ENCODE results near the gene ALPG. TPM values are rescaled to one million over a fixed set of nuclear protein-coding genes. Genes with fewer than 3 reads are reported as not detected.
"Not testable (repeated sequence)": the region's sequence is repeated elsewhere in the genome, so short reads cannot be mapped to it uniquely, and the experiment has no call there.

The ALPG gene
- total RNA-seq, 3 donors from 2014 or later (not counting 1 experiment from before 2014, with no cell fraction given), result not detected

- Mint-ChIP-seq H3K27me3 (ENCODE audit: low read depth in 2 of 2) (peaks cover 11 to 20% of the 10 kb centered on the region in 2 donors), H3K36me3 (no peaks in the 10 kb centered on the region), H3K4me3 (no peak overlapping the region), H3K9me3 (no peaks in the 10 kb centered on the region), H3K27ac (no peak overlapping the region), H3K4me1 (no peaks in the 10 kb centered on the region)
- no peak for DNase-seq
- Histone ChIP-seq H3K4me1 (ENCODE audit: control insufficient read depth, insufficient read depth, low read length) (no peaks in the 10 kb centered on the region), H3K36me3 (ENCODE audit: control insufficient read depth, insufficient read depth, low read length) (no peaks in the 10 kb centered on the region), H3K27me3 (ENCODE audit: control insufficient read depth, insufficient read depth, low read length) (no peaks in the 10 kb centered on the region), H3K9me3 (ENCODE audit: control insufficient read depth, insufficient read depth, low read length) (no peaks in the 10 kb centered on the region), H3K27ac (ENCODE audit: low read length) (no peak overlapping the region), H3K4me3 (ENCODE audit: low read length) (no peak overlapping the region)
- intact Hi-C loops (cut with micrococcal nuclease), result no loop called here
- no peak for TF ChIP-seq CTCF (IDR thresholded peaks at IDR 0.05)
- WGBS (ENCODE audit: insufficient coverage), result 62% methylated on average over 8 of the region's 9 CpGs
- no peak for ATAC-seq
Measured at GRCh38 chr2:232400256-232401015, 6.2 kb upstream of the ALPG start.

- Mint-ChIP-seq H3K27ac (no peak overlapping the region), H3K4me1 (no peaks in the 10 kb centered on the region), H3K27me3 (ENCODE audit: low read depth in 2 of 2) (peaks cover 8 to 15% of the 10 kb centered on the region in 2 donors), H3K9me3 (no peaks in the 10 kb centered on the region), H3K4me3 (no peak overlapping the region), H3K36me3 (no peaks in the 10 kb centered on the region)
- WGBS (ENCODE audit: insufficient coverage), result 89% methylated on average over 3 of the region's 3 CpGs
- H3K36me3 ChIP-seq (ENCODE audit: control insufficient read depth, insufficient read depth, low read length), result no peaks in the 10 kb centered on the region
- ATAC-seq, result no peak
- no peaks in the 10 kb centered on the region for H3K27me3 ChIP-seq (ENCODE audit: control insufficient read depth, insufficient read depth, low read length)
- no peak for TF ChIP-seq CTCF (IDR thresholded peaks at IDR 0.05)
- DNase-seq, result no peak
- no peak overlapping the region for H3K27ac ChIP-seq (ENCODE audit: low read length)
- no peaks in the 10 kb centered on the region for H3K4me1 ChIP-seq (ENCODE audit: control insufficient read depth, insufficient read depth, low read length)
- no peak overlapping the region for H3K4me3 ChIP-seq (ENCODE audit: low read length)
- intact Hi-C loops (cut with micrococcal nuclease), result no loop called here
- no peaks in the 10 kb centered on the region for H3K9me3 ChIP-seq (ENCODE audit: control insufficient read depth, insufficient read depth, low read length)
Measured at GRCh38 chr2:232402518-232402917, 4.1 kb upstream of the ALPG start.

GRCh38 chr2:232405943-232406510 is 617 bp upstream of the ALPG start:
- Mint-ChIP-seq H3K27ac (no peak overlapping the region), H3K27me3 (ENCODE audit: low read depth in 2 of 2) (peaks cover 0 to 5% of the 10 kb centered on the region in 2 donors), H3K4me1 (no peaks in the 10 kb centered on the region), H3K9me3 (no peaks in the 10 kb centered on the region), H3K36me3 (no peaks in the 10 kb centered on the region), H3K4me3 (no peak overlapping the region)
- Histone ChIP-seq H3K27ac (ENCODE audit: low read length) (no peak overlapping the region), H3K4me1 (ENCODE audit: control insufficient read depth, insufficient read depth, low read length) (no peaks in the 10 kb centered on the region), H3K9me3 (ENCODE audit: control insufficient read depth, insufficient read depth, low read length) (no peaks in the 10 kb centered on the region), H3K36me3 (ENCODE audit: control insufficient read depth, insufficient read depth, low read length) (no peaks in the 10 kb centered on the region), H3K27me3 (ENCODE audit: control insufficient read depth, insufficient read depth, low read length) (no peaks in the 10 kb centered on the region), H3K4me3 (ENCODE audit: low read length) (no peak overlapping the region)
- DNase-seq (no peak), ATAC-seq (no peak)
- intact Hi-C loops (cut with micrococcal nuclease), result no loop called here
- 91% methylated on average over 9 of the region's 11 CpGs for WGBS (ENCODE audit: insufficient coverage)
- no peak for TF ChIP-seq CTCF (IDR thresholded peaks at IDR 0.05)

GRCh38 chr2:232407428-232408150 is 945 bp downstream of the ALPG start:
- ATAC-seq; H3K27ac Mint-ChIP-seq; H3K27me3 Mint-ChIP-seq (ENCODE audit: low read depth in 2 of 2); H3K4me3 Mint-ChIP-seq; H3K36me3 ChIP-seq (ENCODE audit: control insufficient read depth, insufficient read depth, low read length); H3K4me1 Mint-ChIP-seq; H3K36me3 Mint-ChIP-seq; intact Hi-C loops (cut with micrococcal nuclease); H3K4me3 ChIP-seq (ENCODE audit: low read length); H3K9me3 ChIP-seq (ENCODE audit: control insufficient read depth, insufficient read depth, low read length); H3K27me3 ChIP-seq (ENCODE audit: control insufficient read depth, insufficient read depth, low read length); DNase-seq; H3K27ac ChIP-seq (ENCODE audit: low read length); H3K9me3 Mint-ChIP-seq; H3K4me1 ChIP-seq (ENCODE audit: control insufficient read depth, insufficient read depth, low read length): not testable (repeated sequence)
- WGBS (ENCODE audit: insufficient coverage), result 92% methylated on average over 26 of the region's 30 CpGs

GRCh38 chr2:232408269-232408668 is 1.6 kb downstream of the ALPG start:
- DNase-seq; H3K27ac Mint-ChIP-seq; H3K4me1 Mint-ChIP-seq; H3K4me3 Mint-ChIP-seq; ATAC-seq; H3K4me3 ChIP-seq (ENCODE audit: low read length); H3K4me1 ChIP-seq (ENCODE audit: control insufficient read depth, insufficient read depth, low read length); H3K27me3 ChIP-seq (ENCODE audit: control insufficient read depth, insufficient read depth, low read length); intact Hi-C loops (cut with micrococcal nuclease); H3K36me3 Mint-ChIP-seq; H3K36me3 ChIP-seq (ENCODE audit: control insufficient read depth, insufficient read depth, low read length); H3K27ac ChIP-seq (ENCODE audit: low read length); H3K9me3 Mint-ChIP-seq; H3K9me3 ChIP-seq (ENCODE audit: control insufficient read depth, insufficient read depth, low read length): not testable (repeated sequence)
- 82% methylated on average over 7 of the region's 10 CpGs for WGBS (ENCODE audit: insufficient coverage)
- peaks cover 11 to 13% of the 10 kb centered on the region in 2 donors for H3K27me3 Mint-ChIP-seq (ENCODE audit: low read depth in 2 of 2)
